H1 (cell line): ENCODE data around the gene SPINDOC. TPM values are rescaled to one million over a fixed set of nuclear protein-coding genes. Genes with fewer than 3 reads are reported as not detected.

Experiments
- CTCF ChIA-PET: fragments of 300-600 bp; sonication (Branson Sonifier 250); formaldehyde crosslinking; loops from one replicate; lab custom pipeline; 2021; ENCODE audit not compliant: partially characterized antibody; lab: Charles Lee
- POLR2A ChIA-PET: fragments of 300-600 bp; sonication (Branson Sonifier 250); formaldehyde crosslinking; loops from one replicate; lab custom pipeline; 2021; ENCODE audit warnings: inconsistent platforms; ENCODE audit not compliant: partially characterized antibody; lab: Charles Lee
- DNase-seq, 2 experiments: peaks; one replicate each; pipeline versions ENCODE4 v3.0.0 to v3.0.0-alpha.2; 2010 to 2022; ENCODE audit warnings: low spot score in 2 of 2, low read depth in 1 of 2, mixed read lengths in 1 of 2
- FAIRE-seq: peaks from 2 replicates; lab custom pipeline; 2011; peaks lifted over from hg19 to GRCh38; lab: Jason Lieb, UNC
- H2AFZ ChIP-seq: 2 replicates; pipeline ENCODE4 v1.8.1; 2012; ENCODE audit warnings: low read length, inconsistent platforms
- H2AK5ac ChIP-seq: 2 replicates; pipeline ENCODE4 v1.6.1; 2013; ENCODE audit warnings: low read depth, low read length
- H2BK120ac ChIP-seq: replicated peaks from 2 replicates; pipeline ENCODE3; 2013; ENCODE audit warnings: low read depth, low read length, inconsistent platforms
- H2BK12ac ChIP-seq: 2 replicates; pipeline ENCODE4 v1.6.1; 2013; ENCODE audit warnings: low read depth, low read length
- H2BK15ac ChIP-seq: 2 replicates; pipeline ENCODE4 v1.6.1; 2013; ENCODE audit warnings: low read length
- H2BK20ac ChIP-seq: 2 replicates; pipeline ENCODE4 v1.6.1; 2013; ENCODE audit warnings: low read length
- H2BK5ac ChIP-seq: 2 replicates; pipeline ENCODE4 v1.6.1; 2013; ENCODE audit warnings: low read depth, low read length
- H3K14ac ChIP-seq: 2 replicates; pipeline ENCODE4 v1.6.1; 2013; ENCODE audit warnings: inconsistent platforms; ENCODE audit not compliant: insufficient read length
- H3K18ac ChIP-seq: 2 replicates; pipeline ENCODE4 v1.6.1; 2013; ENCODE audit warnings: low read length; ENCODE audit errors: extremely low read depth
- H3K23ac ChIP-seq: 2 replicates; pipeline ENCODE4 v1.6.1; 2013; ENCODE audit warnings: inconsistent platforms; ENCODE audit not compliant: insufficient read length
- H3K23me2 ChIP-seq: 2 replicates; pipeline ENCODE4 v1.6.1; 2013; ENCODE audit warnings: low read depth, low read length
- H3K27ac ChIP-seq: 2 replicates; pipeline ENCODE4 v1.6.1; 2011; ENCODE audit warnings: low read depth, low read length, inconsistent platforms
- H3K27me3 ChIP-seq, 4 experiments: replicated peaks in 1 of 4; 1 replicate in 1 of 4; 2 replicates in 3 of 4; pipeline versions ENCODE4 v1.6.1 to v1.8.1; 2011 to 2013; ENCODE audit warnings: low read length in 3 of 4, mild to moderate bottlenecking in 3 of 4, inconsistent platforms in 2 of 4, mixed read lengths in 2 of 4, moderate library complexity in 1 of 4; ENCODE audit not compliant: control insufficient read depth in 3 of 4, insufficient read depth in 3 of 4; ENCODE audit errors: extremely low read depth in 1 of 4
- H3K36me3 ChIP-seq, 4 experiments: 2 replicates each; pipeline versions ENCODE4 v1.6.1 to v1.8.1; 2011 to 2013; ENCODE audit warnings: mild to moderate bottlenecking in 4 of 4, low read length in 3 of 4, moderate library complexity in 2 of 4, control low read depth in 1 of 4, inconsistent platforms in 1 of 4; ENCODE audit not compliant: insufficient read depth in 4 of 4, control insufficient read depth in 2 of 4
- H3K4ac ChIP-seq: replicated peaks from 2 replicates; pipeline ENCODE3; 2013; ENCODE audit warnings: low read length, low read depth, mixed read lengths, inconsistent platforms; ENCODE audit not compliant: insufficient read length
- H3K4me1 ChIP-seq, 4 experiments: replicated peaks in 1 of 4; 1 replicate in 1 of 4; 2 replicates in 3 of 4; pipeline versions ENCODE4 v1.6.1 to v1.8.1; 2011 to 2013; ENCODE audit warnings: low read length in 3 of 4, inconsistent platforms in 2 of 4, mixed read lengths in 1 of 4; ENCODE audit not compliant: insufficient read depth in 4 of 4, control insufficient read depth in 3 of 4
- H3K4me2 ChIP-seq, 2 experiments: 2 replicates each; pipeline versions ENCODE4 v1.6.1 to v1.8.1; 2011 to 2013; ENCODE audit warnings: low read depth in 2 of 2, low read length in 2 of 2, control low read depth in 1 of 2, inconsistent platforms in 1 of 2, mild to moderate bottlenecking in 1 of 2; ENCODE audit not compliant: insufficient read depth in 1 of 2
- H3K4me3 ChIP-seq, 4 experiments: fragments of 200-600, 300-600 bp in 1 of 4; sonication (generic), shearing (Covaris generic), sonication (Bioruptor Twin) in 1 of 4; 2 replicates each; pipeline versions ENCODE4 v1.5.1 to v1.8.1; 2011 to 2016; ENCODE audit warnings: low read length in 4 of 4, low read depth in 3 of 4, control low read depth in 2 of 4, inconsistent platforms in 2 of 4, mild to moderate bottlenecking in 2 of 4, mixed read lengths in 1 of 4, moderate library complexity in 1 of 4; ENCODE audit not compliant: insufficient read depth in 2 of 4; ENCODE audit errors: extremely low read depth in 1 of 4
- H3K56ac ChIP-seq: replicated peaks from 2 replicates; pipeline ENCODE3; 2013; ENCODE audit warnings: low read depth, mild to moderate bottlenecking, mixed read lengths, low read length, inconsistent platforms; ENCODE audit not compliant: insufficient read length
- H3K79me1 ChIP-seq: 2 replicates; pipeline ENCODE4 v1.6.1; 2013; ENCODE audit warnings: low read depth, low read length, control low read depth
- H3K79me2 ChIP-seq, 2 experiments: 2 replicates each; pipeline versions ENCODE4 v1.6.1 to v1.8.1; 2012 to 2013; ENCODE audit warnings: low read length in 2 of 2, mild to moderate bottlenecking in 2 of 2, inconsistent platforms in 1 of 2; ENCODE audit not compliant: insufficient read depth in 2 of 2, control insufficient read depth in 1 of 2
- H3K9ac ChIP-seq, 4 experiments: replicated peaks in 1 of 4; 1 replicate in 1 of 4; 2 replicates in 3 of 4; pipeline versions ENCODE4 v1.6.1 to v1.8.1; 2011 to 2013; ENCODE audit warnings: low read depth in 3 of 4, low read length in 3 of 4, control low read depth in 2 of 4, mild to moderate bottlenecking in 2 of 4, moderate library complexity in 2 of 4, inconsistent platforms in 1 of 4; ENCODE audit errors: extremely low read depth in 1 of 4
- H3K9me3 ChIP-seq, 2 experiments: 2 replicates each; pipeline versions ENCODE4 v1.6.1 to v1.8.1; 2012 to 2013; ENCODE audit warnings: mild to moderate bottlenecking in 2 of 2, moderate library complexity in 2 of 2, control low read depth in 1 of 2, inconsistent platforms in 1 of 2, low read depth in 1 of 2, low read length in 1 of 2, mixed read lengths in 1 of 2; ENCODE audit not compliant: insufficient read depth in 2 of 2
- H4K20me1 ChIP-seq, 2 experiments: replicated peaks in 1 of 2; 2 replicates each; pipeline versions ENCODE3 to v1.8.1; 2011 to 2013; ENCODE audit warnings: inconsistent platforms in 2 of 2, low read length in 2 of 2, mild to moderate bottlenecking in 1 of 2; ENCODE audit not compliant: insufficient read depth in 2 of 2, control insufficient read depth in 1 of 2
- H4K5ac ChIP-seq: 2 replicates; pipeline ENCODE4 v1.6.1; 2013; ENCODE audit warnings: low read length, low read depth, mixed read lengths, inconsistent platforms; ENCODE audit not compliant: insufficient read length
- H4K8ac ChIP-seq: 2 replicates; pipeline ENCODE4 v1.8.0; 2013; ENCODE audit warnings: mild to moderate bottlenecking, moderate library complexity, low read length, inconsistent platforms; ENCODE audit not compliant: insufficient read depth; ENCODE audit errors: extremely low read depth
- H4K91ac ChIP-seq: replicated peaks from 2 replicates; pipeline ENCODE3; 2013; ENCODE audit warnings: low read length, mixed read lengths, inconsistent platforms; ENCODE audit not compliant: insufficient read length
- ASH2L ChIP-seq: fragments of 200-600, 300-600 bp; sonication (generic); IDR thresholded peaks from one replicate; pipeline ENCODE4 v1.7.1; 2017; ENCODE audit warnings: low read length
- ATF3 ChIP-seq: IDR thresholded peaks from 2 replicates; pipeline ENCODE4 v1.6.1; 2011; ENCODE audit warnings: low read depth, mild to moderate bottlenecking, low read length; ENCODE audit not compliant: insufficient read depth
- EGR1 ChIP-seq: IDR thresholded peaks from 2 replicates; pipeline ENCODE4 v1.6.1; 2011; ENCODE audit warnings: low read depth, low read length, borderline replicate concordance
- JUN ChIP-seq: IDR thresholded peaks from 2 replicates; pipeline ENCODE4 v1.6.1; 2011; ENCODE audit warnings: low read depth, mild to moderate bottlenecking, improper control_type of control experiment, low read length
- KDM1A ChIP-seq: fragments of 200-600, 300-600 bp; sonication (generic); IDR thresholded peaks from 2 replicates; pipeline ENCODE4 v1.7.1; 2016; ENCODE audit warnings: mild to moderate bottlenecking, low read length, borderline replicate concordance
- KDM5A ChIP-seq: fragments of 200-600 bp; IDR thresholded peaks from 2 replicates; pipeline ENCODE4 v1.7.1; 2012; ENCODE audit warnings: mild to moderate bottlenecking, low read length, inconsistent platforms, mixed read lengths
- MAX ChIP-seq: IDR thresholded peaks from 2 replicates; pipeline ENCODE4 v1.6.1; 2012; ENCODE audit warnings: inconsistent platforms
- POU5F1 ChIP-seq: IDR thresholded peaks from 2 replicates; pipeline ENCODE4 v1.6.1; 2011; ENCODE audit warnings: low read depth, mild to moderate bottlenecking, low read length, moderate library complexity
- SRF ChIP-seq: IDR thresholded peaks from 2 replicates; pipeline ENCODE4 v1.6.1; 2011; ENCODE audit warnings: mild to moderate bottlenecking, low read depth, low read length, moderate library complexity
- TAF1 ChIP-seq: IDR thresholded peaks from 2 replicates; pipeline ENCODE4 v1.6.1; 2011; ENCODE audit warnings: mild to moderate bottlenecking, low read depth, low read length
- WGBS, 2 experiments: shearing (Covaris generic) in 1 of 2; methylation state at CpG; one replicate each; pipeline versions ENCODE4 v1.1.6 to v1.1.7; 2013 to 2015; ENCODE audit warnings: low lambda C conversion rate in 2 of 2, mixed read lengths in 2 of 2, inconsistent platforms in 1 of 2, low coverage in 1 of 2, missing lambda C conversion rate in 1 of 2; ENCODE audit not compliant: insufficient replicate concordance in 2 of 2, insufficient coverage in 1 of 2, insufficient read length in 1 of 2; ENCODE audit errors: extremely low coverage in 1 of 2, missing lambda C conversion rate in 1 of 2; 5-methylcytosine and 5-hydroxymethylcytosine counted together
- polyA plus RNA-seq, 7 experiments: library from polyadenylated mRNA; depleted of rRNA in 3 of 7; stranded (reverse) in 5 of 7; unstranded in 2 of 7; fragments of >200 nt in 5 of 7; fragments of 200-250 nt in 2 of 7; gene quantifications; 1 replicate in 5 of 7; 2 replicates in 1 of 7; 4 replicates in 1 of 7; pipeline versions ENCODE4 v1.2.1 to v1.2.3, GENCODE V29; 2011 to 2013; ENCODE audit warnings: missing spikeins in 2 of 7, mixed read lengths in 2 of 7
- total RNA-seq: library from RNA; stranded (reverse); fragmentation: NEBNext Ultra II Directional; extraction: Animal tissue kit (Norgen Biotek cat#: 25700); gene quantifications from 2 replicates; pipeline ENCODE4 v1.2.1, GENCODE V29; 2021

The SPINDOC gene
- total and polyA plus RNA-seq, 2 of the 8 experiments (the other 6 are each of a cell fraction or from before 2014, with no cell fraction given) = 78.7 to 99.7 TPM

- Histone ChIP-seq H2BK12ac (peak overlapping the region; percentile 4), H3K4me2 (no peak overlapping the region), H3K9me3 (no peaks in the 10 kb centered on the region), H2AFZ (peak overlapping the region; percentile 74), H2BK5ac (0 out of 2 replicates have a peak overlapping the region, but pooled peaks have one; percentile 1), H3K4me1 (peaks cover 2 to 5% (median 4%) of the 10 kb centered on the region in 4 experiments; a peak in 4 of 7 replicates), H3K14ac (no peak overlapping the region), H3K4me3 (no peak overlapping the region), H2BK15ac (peak overlapping the region; percentile 47; the same call in 1 of the 2 replicates), H4K91ac (peak overlapping the region; percentile 12), H3K4ac (no peak overlapping the region), H3K9ac (no peak overlapping the region), H3K23me2 (no peaks in the 10 kb centered on the region), H4K5ac (no peak overlapping the region), H3K18ac (no peak overlapping the region), H3K27ac (0 out of 2 replicates have a peak overlapping the region, but pooled peaks have one; percentile 6), H2AK5ac (no peak overlapping the region; the same call in 1 of the 2 replicates), H3K23ac (no peak overlapping the region), H3K79me1 (no peaks in the 10 kb centered on the region), H3K79me2 (no peaks in the 10 kb centered on the region), H4K20me1 (no peaks in the 10 kb centered on the region), H3K27me3 (no peaks in the 10 kb centered on the region), H3K56ac (no peak overlapping the region), H3K36me3 (no peaks in the 10 kb centered on the region), H2BK120ac (no peak overlapping the region), H4K8ac (no peak overlapping the region), H2BK20ac (no peak overlapping the region)
- WGBS, 2 experiments = 80% methylated on average over 4 of the region's 7 CpGs; no CpG with 5 or more reads in 1 of the 2 experiments
- ChIA-PET CTCF (interaction anchor here (1.3 to 2.2 kb wide), 4 partner anchors 15 to 145 kb away, joined by 3 to 9 read pairs (median 4); partner anchors contain the start of gene ZFTA), POLR2A (interaction anchor here (0.9 to 4.2 kb wide), 3 partner anchors 9 to 19 kb away, joined by 3 to 21 read pairs (median 3); no protein-coding TSS in a partner anchor)
- DNase-seq (no peak), FAIRE-seq (no peak)
- TF ChIP-seq KDM1A (no peak), KDM5A (no peak), JUN (no peak), SRF (no peak), ATF3 (no peak), ASH2L (no peak), MAX (no peak), EGR1 (no peak), TAF1 (no peak), POU5F1 (no peak)
Observed at GRCh38 chr11:63783925-63784592, 29.2 kb upstream of the SPINDOC start.
